GM12873 (cell line): Measurements from ENCODE around the gene RSRP1.

Experiments
- TF ChIP-seq, protein P1 (sequence below): IDR thresholded peaks from 2 replicates; pipeline ENCODE4 v1.5.1; 2012; ENCODE audit warnings: low read depth, mild to moderate bottlenecking, moderate library complexity, low read length, control low read depth; ENCODE audit not compliant: insufficient read depth; ENCODE audit errors: missing control alignments

RSRP1 gene

GRCh38 chr1:25247829-25248754, 838 bp upstream of the RSRP1 start:
- TF ChIP-seq, protein P1, sequence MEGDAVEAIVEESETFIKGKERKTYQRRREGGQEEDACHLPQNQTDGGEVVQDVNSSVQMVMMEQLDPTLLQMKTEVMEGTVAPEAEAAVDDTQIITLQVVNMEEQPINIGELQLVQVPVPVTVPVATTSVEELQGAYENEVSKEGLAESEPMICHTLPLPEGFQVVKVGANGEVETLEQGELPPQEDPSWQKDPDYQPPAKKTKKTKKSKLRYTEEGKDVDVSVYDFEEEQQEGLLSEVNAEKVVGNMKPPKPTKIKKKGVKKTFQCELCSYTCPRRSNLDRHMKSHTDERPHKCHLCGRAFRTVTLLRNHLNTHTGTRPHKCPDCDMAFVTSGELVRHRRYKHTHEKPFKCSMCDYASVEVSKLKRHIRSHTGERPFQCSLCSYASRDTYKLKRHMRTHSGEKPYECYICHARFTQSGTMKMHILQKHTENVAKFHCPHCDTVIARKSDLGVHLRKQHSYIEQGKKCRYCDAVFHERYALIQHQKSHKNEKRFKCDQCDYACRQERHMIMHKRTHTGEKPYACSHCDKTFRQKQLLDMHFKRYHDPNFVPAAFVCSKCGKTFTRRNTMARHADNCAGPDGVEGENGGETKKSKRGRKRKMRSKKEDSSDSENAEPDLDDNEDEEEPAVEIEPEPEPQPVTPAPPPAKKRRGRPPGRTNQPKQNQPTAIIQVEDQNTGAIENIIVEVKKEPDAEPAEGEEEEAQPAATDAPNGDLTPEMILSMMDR = peak; percentile 41

DNA sequence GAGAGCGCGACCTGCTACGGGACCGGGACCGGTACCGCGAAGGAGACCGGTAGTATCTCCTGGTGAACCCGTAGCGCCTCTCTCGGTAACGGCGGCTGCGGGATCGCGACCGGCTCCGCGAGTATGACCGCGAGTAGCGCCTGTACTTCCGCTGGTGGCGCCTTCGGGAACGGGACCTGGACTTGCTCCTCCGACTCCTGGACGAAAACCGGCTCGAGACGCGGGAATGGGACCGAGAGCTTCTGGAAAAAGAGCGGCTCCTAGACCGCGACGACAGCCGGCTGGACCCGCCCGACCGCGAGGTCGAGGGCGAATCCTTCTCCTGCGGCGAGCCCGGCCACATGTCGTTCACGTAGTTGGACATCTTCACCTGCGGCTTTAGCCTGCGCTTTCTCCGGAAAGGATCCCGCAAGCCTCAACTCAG, 642 bp downstream of the RSRP1 start:
- TF ChIP-seq, protein P1 = peak; percentile 3

GRCh38 chr1:25245809-25246599, 1.2 kb downstream of the RSRP1 start:
- TF ChIP-seq, protein P1 = no peak

GRCh38 chr1:25245393-25245792, 1.9 kb downstream of the RSRP1 start:
- TF ChIP-seq, protein P1 = no peak

GRCh38 chr1:25243907-25244306, 3.3 kb downstream of the RSRP1 start:
- TF ChIP-seq, protein P1 = no peak

DNA sequence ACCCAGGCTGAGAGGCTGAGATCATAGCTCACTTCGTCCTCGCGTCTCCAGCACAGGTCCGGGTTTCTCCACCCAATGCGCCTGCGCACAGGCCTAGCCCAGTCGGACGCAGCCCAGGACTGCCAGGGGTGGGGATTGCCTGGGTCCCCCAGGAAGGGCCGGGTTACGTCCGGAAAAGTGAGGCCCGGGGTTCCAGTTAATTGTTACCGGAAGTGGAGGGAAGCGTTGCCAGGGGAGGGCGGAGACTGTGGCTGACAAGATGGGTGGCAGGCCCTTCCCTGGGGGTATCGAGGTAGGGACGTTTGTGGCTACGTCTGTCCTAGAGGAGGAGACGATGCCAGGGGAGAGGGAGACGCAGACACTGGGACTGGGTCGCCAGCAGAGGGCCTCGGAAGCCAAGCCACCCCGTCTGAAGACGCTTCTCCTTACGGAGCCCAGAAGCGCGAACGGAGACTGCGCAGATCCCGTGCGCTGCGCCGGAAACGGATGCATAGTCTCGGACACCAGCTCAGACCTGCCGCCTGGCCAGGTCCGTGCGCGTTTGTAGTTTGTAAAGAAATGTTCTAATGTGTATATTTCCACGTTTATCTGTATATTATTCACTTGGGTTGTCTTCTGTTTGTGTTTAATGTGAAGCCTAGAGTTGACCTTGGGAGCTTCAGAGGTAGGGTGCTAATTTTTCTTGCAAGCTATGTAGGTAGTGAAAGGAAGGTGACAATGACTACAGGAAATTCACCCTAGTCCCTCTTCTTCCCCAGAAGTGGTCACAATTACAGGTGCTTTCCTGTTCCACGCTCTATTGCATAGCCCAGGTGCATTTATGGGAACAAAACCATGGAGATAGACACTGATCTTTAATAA, 7.3 kb downstream of the RSRP1 start:
- TF ChIP-seq, protein P1 = peak; percentile 81
